HuH-7 (cell line): ENCODE results near the gene ANKEF1.
A peak's percentile ranks its signal among the peaks of the same experiment; 100 is the strongest.
"Not testable (repeated sequence)": the region's sequence is repeated elsewhere in the genome, so short reads cannot be mapped to it uniquely, and the experiment has no call there.

Experiments used
- DNase-seq: peaks from one replicate; pipeline ENCODE4 v3.0.0; 2011; ENCODE audit warnings: low spot score

Gene ANKEF1

GRCh38 chr20:10034717-10035571 is at the start of gene ANKEF1:
TSS of gene ANKEF1 (plus strand) at chr20:10034987. CDS start at chr20:10038302, 3,315 bp downstream.
- peak; percentile 98 for DNase-seq

DNA sequence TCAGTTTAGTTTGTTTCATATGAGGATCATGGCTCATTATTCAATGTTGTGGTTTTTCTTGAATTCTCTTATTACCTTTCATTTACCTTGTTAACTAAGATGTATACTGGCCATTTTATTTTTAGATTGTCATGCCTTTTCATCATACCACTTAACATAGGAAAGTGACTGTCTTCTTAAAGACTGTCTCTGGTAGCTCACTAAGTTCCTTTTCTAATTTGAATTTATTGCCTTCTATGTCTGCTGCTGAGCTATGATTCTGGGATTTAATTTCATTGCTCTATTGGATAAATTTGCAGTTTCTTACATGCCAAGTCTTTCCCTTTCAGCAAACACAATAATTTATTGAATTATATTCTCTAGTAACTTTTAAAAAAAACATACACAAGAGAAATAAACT is 49.5 kb upstream of the ANKEF1 start:
- no peak for DNase-seq

- DNase-seq = no peak
Measured at GRCh38 chr20:9985773-9986172, 49.0 kb upstream of the ANKEF1 start.

GRCh38 chr20:9989066-9989724 is 45.6 kb upstream of the ANKEF1 start:
- no peak for DNase-seq

GRCh38 chr20:9993137-9993536 is 41.6 kb upstream of the ANKEF1 start:
- no peak for DNase-seq

GRCh38 chr20:9994676-9995075 is 40.1 kb upstream of the ANKEF1 start:
- no peak for DNase-seq

DNA sequence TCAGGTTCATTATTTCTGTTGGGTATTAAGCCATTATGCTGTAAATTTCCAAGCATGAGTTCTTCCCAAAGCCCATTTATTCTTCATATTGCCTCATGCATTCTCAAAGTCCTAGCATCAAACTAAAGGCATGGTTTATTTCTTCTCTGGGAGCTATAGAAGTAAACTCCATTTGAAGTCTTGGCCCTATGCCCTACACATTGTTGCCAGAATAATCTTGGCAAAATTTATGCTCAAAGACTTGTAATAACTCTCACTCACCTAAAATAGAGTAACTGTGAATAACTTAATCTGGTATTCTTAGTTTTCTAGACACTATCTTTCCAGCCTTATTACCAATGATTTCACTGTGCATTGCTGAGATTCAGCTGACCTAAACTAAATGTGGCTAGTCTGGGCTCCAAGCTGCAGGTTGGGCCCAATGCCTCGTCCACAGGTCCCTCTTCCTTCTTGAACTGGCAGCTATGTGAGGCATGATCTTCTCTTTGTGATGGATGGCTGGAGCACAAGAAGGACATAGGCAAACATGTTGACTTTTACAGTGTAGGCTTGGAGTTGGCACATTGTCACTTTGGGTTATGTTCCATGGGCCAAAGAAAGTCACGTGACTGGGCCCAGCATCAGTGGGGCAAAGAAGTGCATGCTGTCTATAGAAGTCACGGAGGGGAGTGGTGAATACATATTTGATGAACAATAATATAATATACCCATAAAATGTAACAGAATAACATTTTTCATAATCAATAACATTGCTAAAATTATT is 39.1 kb upstream of the ANKEF1 start:
- DNase-seq = no peak

DNA sequence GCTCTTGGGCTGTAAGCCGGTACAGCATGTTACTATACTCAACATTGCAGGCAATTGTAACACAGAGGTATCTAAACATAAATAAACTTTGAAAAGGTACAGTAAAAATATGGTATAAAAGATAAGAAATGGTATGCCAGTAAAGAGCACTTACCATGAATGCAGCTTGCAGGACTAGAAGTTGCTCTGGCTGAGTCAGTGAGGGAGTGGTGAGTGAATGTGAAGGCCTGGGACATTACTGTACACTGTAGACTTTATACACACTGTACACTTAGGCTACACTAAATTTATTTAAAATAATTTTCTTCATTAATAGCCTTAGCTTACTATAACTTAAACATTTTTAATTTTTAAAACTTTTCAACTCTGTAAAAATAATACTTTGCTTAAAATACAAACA is 37.8 kb upstream of the ANKEF1 start:
- no peak for DNase-seq

- DNase-seq = no peak
Measured at GRCh38 chr20:9999645-10000044, 35.1 kb upstream of the ANKEF1 start.

DNA sequence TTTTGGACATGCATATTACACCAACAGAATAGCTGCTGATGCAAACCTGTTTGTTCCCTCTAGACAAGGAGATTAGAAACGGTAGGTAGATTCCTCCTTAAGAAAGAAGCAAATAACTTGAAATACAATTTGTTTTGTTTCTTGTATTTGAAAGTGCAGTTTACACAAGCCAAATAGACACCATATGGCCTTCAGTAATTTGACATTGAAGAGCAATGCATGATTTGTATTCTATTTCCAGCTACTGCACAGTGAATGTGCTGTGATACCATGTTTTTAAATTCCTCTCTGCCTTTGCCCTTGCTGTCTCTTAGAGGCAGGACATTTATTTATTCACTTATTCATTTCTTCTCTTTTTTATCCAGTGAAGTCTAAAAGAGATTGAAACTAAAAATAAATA is 31.9 kb upstream of the ANKEF1 start:
- no peak for DNase-seq

- no peak for DNase-seq
Measured at GRCh38 chr20:10004900-10005299, 29.9 kb upstream of the ANKEF1 start.

DNA sequence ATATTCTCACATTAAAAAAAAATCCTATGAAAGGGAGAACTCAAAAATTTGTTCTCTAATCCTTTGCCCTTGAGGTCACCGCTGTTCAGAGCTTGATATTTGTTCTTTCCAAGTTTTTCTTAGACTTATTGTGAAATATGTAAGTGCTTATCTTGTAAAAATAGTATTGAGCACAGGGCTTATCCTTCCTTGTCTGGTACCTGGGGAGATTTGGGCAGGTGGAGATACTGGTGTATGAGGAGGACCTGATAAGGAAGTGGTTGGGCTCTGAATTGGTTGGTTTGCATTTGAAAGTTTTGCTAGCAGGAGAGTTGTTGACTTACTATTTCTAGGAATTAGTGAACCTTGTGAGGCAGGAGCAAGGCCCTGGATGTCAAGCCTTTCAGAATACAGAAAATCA is 28.9 kb upstream of the ANKEF1 start:
- DNase-seq = no peak

DNA sequence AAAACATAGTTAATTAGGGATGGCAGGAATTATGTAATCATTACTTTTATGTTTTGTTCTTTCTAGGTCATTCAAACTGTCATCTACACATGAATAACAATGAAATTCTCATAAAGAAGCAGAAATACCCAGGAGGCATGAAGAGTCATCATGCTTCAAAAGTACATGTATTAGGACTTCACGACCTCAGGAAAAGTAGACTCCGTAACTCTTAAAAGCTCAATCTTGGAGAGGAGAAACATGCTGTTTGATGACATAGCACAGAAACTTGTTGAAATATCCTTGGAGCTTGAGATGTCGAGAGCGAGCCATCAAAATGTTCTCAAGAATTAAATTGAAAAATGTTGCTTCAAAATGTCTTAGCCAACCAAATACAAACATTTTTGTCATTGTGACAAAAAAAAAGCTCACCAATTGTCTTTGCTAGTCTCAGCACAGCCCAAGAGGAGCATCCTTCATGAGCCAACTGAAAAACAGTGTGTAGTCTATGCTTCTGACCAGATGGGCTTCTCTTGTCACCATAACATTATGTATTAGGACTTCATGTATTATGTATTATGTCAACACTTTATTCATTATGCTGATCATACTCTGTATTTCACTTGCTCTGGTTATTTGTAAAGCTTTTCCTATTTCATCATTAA is 28.2 kb upstream of the ANKEF1 start:
- DNase-seq = no peak

- no peak for DNase-seq
Measured at GRCh38 chr20:10007158-10007557, 27.6 kb upstream of the ANKEF1 start.

DNA sequence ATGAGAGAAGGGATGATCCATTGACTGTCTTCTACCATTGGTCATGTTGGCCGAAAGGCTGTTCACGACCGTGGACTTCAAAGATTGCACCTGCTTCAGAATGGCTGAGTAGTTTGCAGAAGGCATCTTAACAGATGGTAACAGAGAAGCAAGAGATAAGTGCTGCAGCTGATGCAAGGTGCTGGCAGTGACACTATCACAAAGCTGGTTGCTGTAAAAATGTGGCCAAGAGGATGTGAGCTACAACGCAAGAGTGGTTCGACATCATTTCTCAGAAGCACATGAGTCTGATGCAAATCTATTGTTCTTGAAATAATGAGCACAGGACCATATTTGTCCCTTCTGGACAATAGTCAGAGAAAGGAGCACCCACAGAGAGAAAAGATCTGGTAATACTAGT is 27.0 kb upstream of the ANKEF1 start:
- no peak for DNase-seq

GRCh38 chr20:10012464-10012863 is 22.3 kb upstream of the ANKEF1 start:
- DNase-seq = no peak

DNA sequence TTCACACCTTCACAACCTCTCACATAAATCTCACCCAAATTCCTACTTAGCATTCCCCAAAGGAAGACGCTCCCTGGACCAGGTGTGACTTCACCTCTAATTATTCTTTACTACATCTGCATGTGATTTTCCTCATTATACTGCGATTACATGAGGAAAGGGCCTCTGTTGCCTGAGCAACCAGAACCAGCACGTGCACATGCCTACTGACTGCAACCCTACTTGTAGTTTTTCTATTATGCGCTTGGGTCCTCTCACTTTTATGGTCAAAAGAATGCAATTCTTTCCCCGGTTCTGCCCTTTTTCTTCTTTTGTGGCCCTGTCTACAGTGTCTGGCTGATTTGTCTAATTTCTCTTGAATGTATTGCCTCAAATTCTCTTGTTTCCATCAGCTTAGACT is 20.4 kb upstream of the ANKEF1 start:
- no peak for DNase-seq

DNA sequence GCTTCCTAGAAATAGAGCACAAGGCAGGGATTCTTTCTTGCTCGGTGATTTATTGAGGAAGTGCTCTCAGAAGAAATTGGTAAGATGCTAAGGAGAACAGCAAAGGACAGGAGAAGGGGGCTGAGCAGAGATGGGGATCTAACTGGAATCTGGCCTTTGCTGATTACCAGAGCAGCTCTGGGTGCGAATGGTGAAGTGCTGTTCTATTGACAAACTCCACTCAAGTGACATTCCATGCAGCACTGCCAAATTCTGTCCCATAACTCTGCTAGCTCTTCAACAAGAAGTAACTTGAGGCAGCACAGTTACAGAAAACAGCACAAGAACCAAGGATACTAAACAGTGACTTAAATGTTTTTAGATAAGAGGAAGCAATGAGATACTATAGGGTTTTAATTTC is 13.8 kb upstream of the ANKEF1 start:
- DNase-seq = no peak

DNA sequence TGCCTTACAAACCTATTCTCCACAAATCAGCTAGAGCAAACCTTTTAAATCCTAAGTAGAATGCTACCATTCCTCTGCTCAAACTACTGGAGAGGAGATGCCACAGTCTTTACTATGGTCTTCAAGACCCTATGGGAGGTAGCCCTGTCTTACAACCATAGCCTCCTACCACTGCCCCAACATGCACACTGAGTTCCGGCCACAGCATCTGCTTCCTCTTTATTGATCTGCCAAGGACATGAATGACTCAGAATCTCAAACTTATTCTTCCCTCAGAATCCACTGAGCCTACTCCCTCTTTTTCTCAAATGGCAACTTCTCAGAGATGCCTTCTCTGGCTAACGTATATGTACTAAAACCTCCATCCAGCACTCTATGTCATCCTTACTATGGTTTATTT is 12.2 kb upstream of the ANKEF1 start:
- DNase-seq = no peak

- no peak for DNase-seq
Measured at GRCh38 chr20:10023911-10024310, 10.9 kb upstream of the ANKEF1 start.

- DNase-seq = not testable (repeated sequence)
Measured at GRCh38 chr20:10031451-10032215, 3.2 kb upstream of the ANKEF1 start.

- DNase-seq = not testable (repeated sequence)
Measured at GRCh38 chr20:10032269-10032668, 2.5 kb upstream of the ANKEF1 start.
